ENCODE measurements around the gene SAMHD1.
"Not testable (repeated sequence)": the region's sequence is repeated elsewhere in the genome, so short reads cannot be mapped to it uniquely, and the experiment has no call there.

DNA sequence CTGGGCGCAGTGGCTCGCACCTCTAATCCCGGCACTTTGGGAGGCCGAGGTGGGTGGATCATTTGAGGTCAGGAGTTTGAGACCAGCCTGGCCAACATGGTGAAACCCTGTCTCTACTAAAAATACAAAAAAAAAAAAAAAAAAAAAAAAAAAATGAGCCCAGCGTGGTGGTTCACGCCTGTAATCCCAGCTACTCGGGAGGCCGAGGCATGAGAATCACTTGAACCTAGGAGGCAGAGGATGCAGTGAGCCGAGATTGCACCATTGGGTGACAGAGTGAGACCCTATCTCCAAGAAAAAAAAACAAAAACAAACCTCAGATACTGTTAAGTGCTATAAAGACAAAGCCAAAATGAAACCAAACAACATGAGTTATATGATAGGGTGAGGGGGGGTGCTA lies 110.5 kb downstream of the SAMHD1 start:
- TF ChIP-seq ZBTB33 (IDR thresholded peaks at IDR 0.05); CTCF (IDR thresholded peaks at IDR 0.05; ENCODE audit: low read depth, low read length, missing input control); RAD21 (IDR thresholded peaks at IDR 0.05); JUND (IDR thresholded peaks at IDR 0.05); GABPA (IDR thresholded peaks at IDR 0.05 in 1 of 2, conservative IDR thresholded peaks at IDR 0.05 in 1 of 2); TAF1 (conservative IDR thresholded peaks at IDR 0.05); NR2F2 (IDR thresholded peaks at IDR 0.05); EGR1 (IDR thresholded peaks at IDR 0.05; ENCODE audit: low read depth in 2 of 2); SP1 (IDR thresholded peaks at IDR 0.05); ATF3 (IDR thresholded peaks at IDR 0.05); MAX (IDR thresholded peaks at IDR 0.05): not testable (repeated sequence)
- TF ChIP-seq, protein P1, sequence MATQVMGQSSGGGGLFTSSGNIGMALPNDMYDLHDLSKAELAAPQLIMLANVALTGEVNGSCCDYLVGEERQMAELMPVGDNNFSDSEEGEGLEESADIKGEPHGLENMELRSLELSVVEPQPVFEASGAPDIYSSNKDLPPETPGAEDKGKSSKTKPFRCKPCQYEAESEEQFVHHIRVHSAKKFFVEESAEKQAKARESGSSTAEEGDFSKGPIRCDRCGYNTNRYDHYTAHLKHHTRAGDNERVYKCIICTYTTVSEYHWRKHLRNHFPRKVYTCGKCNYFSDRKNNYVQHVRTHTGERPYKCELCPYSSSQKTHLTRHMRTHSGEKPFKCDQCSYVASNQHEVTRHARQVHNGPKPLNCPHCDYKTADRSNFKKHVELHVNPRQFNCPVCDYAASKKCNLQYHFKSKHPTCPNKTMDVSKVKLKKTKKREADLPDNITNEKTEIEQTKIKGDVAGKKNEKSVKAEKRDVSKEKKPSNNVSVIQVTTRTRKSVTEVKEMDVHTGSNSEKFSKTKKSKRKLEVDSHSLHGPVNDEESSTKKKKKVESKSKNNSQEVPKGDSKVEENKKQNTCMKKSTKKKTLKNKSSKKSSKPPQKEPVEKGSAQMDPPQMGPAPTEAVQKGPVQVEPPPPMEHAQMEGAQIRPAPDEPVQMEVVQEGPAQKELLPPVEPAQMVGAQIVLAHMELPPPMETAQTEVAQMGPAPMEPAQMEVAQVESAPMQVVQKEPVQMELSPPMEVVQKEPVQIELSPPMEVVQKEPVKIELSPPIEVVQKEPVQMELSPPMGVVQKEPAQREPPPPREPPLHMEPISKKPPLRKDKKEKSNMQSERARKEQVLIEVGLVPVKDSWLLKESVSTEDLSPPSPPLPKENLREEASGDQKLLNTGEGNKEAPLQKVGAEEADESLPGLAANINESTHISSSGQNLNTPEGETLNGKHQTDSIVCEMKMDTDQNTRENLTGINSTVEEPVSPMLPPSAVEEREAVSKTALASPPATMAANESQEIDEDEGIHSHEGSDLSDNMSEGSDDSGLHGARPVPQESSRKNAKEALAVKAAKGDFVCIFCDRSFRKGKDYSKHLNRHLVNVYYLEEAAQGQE (IDR thresholded peaks at IDR 0.05), result not testable (repeated sequence)
